ENCODE data around the gene KCNJ6.

- no peak for TF ChIP-seq SMARCA4 (IDR thresholded peaks at IDR 0.05)
- no peak for TF ChIP-seq MAZ (CRISPR knock-in tag; conservative IDR thresholded peaks at IDR 0.05 in 1 of 2, IDR thresholded peaks at IDR 0.05 in 1 of 2)
- no peak for TF ChIP-seq GTF2A2 (tag; IDR thresholded peaks at IDR 0.05)
- TF ChIP-seq MEF2D (tag; conservative IDR thresholded peaks at IDR 0.05; ENCODE audit: low read depth): no peak
- no peak for TF ChIP-seq NCOR1 (IDR thresholded peaks at IDR 0.05)
- no peak for TF ChIP-seq CBFB (CRISPR knock-in tag; IDR thresholded peaks at IDR 0.05)
- TF ChIP-seq ZFP36 (IDR thresholded peaks at IDR 0.05; ENCODE audit: low read depth, low read length, partially characterized antibody): no peak
- TF ChIP-seq BCL6 (CRISPR knock-in tag; IDR thresholded peaks at IDR 0.05): no peak
- TF ChIP-seq ZBTB2 (IDR thresholded peaks at IDR 0.05): no peak
- no peak for TF ChIP-seq YY1 (IDR thresholded peaks at IDR 0.05; ENCODE audit: borderline replicate concordance in 1 of 3, control insufficient read depth in 1 of 3, extremely low read depth in 1 of 3, insufficient read depth in 3 of 3, insufficient read length in 1 of 3, insufficient replicate concordance in 2 of 3, low read depth in 1 of 3, low read length in 2 of 3)
- TF ChIP-seq CTCF (IDR thresholded peaks at IDR 0.05 in 2 of 3, conservative IDR thresholded peaks at IDR 0.05 in 1 of 3; ENCODE audit: insufficient read depth in 2 of 3, low read depth in 1 of 3, low read length in 3 of 3): no peak
- TF ChIP-seq ZNF165 (CRISPR knock-in tag; IDR thresholded peaks at IDR 0.05; ENCODE audit: borderline replicate concordance): no peak
- no peak for TF ChIP-seq EZH2 (IDR thresholded peaks at IDR 0.05; ENCODE audit: borderline replicate concordance, low read depth, low read length)
- no peak for TF ChIP-seq MYBL2 (IDR thresholded peaks at IDR 0.05; ENCODE audit: low read depth)
- no peak for TF ChIP-seq MYBL2 (CRISPR knock-in tag; IDR thresholded peaks at IDR 0.05; ENCODE audit: borderline replicate concordance)
Measured at GRCh38 chr21:37732927-37733326, 183.3 kb downstream of the KCNJ6 start.

All from K562 (cell line).